ENCODE results near the gene ERC1. TPM values are rescaled to one million over a fixed set of nuclear protein-coding genes. Genes with fewer than 3 reads are reported as not detected.

Gene ERC1
- total RNA-seq, 1 experiment from 2014 or later = 55.1 TPM

- Mint-ChIP-seq H3K36me3 (ENCODE audit: insufficient read depth, unreplicated experiment) (peaks cover under 1% of the 10 kb centered on the region), H3K9me3 (ENCODE audit: unreplicated experiment) (no peaks in the 10 kb centered on the region), H3K4me3 (ENCODE audit: unreplicated experiment) (no peak overlapping the region), H3K4me1 (ENCODE audit: insufficient read depth, unreplicated experiment) (peaks cover 9% of the 10 kb centered on the region), H3K27ac (ENCODE audit: low read depth, unreplicated experiment) (no peak overlapping the region), H3K27me3 (ENCODE audit: insufficient read depth, unreplicated experiment) (no peaks in the 10 kb centered on the region)
- CTCF ChIA-PET = no interaction called here
- POLR2A ChIA-PET = interaction anchor here (0.6 kb wide), 2 partner anchors 149 to 283 kb away, joined by 3 read pairs; no protein-coding TSS in a partner anchor
- DNase-seq (ENCODE audit: unreplicated experiment) = no peak
- TF ChIP-seq, protein P1, sequence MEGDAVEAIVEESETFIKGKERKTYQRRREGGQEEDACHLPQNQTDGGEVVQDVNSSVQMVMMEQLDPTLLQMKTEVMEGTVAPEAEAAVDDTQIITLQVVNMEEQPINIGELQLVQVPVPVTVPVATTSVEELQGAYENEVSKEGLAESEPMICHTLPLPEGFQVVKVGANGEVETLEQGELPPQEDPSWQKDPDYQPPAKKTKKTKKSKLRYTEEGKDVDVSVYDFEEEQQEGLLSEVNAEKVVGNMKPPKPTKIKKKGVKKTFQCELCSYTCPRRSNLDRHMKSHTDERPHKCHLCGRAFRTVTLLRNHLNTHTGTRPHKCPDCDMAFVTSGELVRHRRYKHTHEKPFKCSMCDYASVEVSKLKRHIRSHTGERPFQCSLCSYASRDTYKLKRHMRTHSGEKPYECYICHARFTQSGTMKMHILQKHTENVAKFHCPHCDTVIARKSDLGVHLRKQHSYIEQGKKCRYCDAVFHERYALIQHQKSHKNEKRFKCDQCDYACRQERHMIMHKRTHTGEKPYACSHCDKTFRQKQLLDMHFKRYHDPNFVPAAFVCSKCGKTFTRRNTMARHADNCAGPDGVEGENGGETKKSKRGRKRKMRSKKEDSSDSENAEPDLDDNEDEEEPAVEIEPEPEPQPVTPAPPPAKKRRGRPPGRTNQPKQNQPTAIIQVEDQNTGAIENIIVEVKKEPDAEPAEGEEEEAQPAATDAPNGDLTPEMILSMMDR (IDR thresholded peaks at IDR 0.05; ENCODE audit: unreplicated experiment) = no peak
- intact Hi-C loops (cut with micrococcal nuclease) = no loop called here
- BruUV-seq (replicated peaks) = no TSS peak
These were observed 462.8 kb downstream of the ERC1 start for GRCh38 chr12:1453810-1454209.

DNA sequence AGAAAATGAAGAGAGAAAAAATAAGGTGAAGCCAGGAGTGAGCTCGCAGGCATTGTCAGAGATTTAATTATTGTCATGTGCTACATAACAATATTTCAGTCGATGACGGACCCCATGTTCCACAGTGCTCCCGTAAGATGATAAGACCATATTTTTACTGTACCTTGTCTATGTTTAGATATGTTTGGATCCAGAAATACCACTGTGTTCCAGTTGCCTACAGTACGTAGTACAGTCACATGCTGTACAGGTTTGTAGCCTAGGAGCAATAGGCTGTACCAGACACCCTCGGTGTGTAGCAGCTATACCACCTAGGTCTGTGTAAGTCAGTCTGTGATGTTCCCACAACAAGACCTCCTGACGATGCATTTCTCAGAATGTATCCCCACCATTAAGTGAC lies 465.9 kb downstream of the ERC1 start:
- Mint-ChIP-seq H3K27ac (ENCODE audit: low read depth, unreplicated experiment) (peak overlapping the region; percentile 22), H3K27me3 (ENCODE audit: insufficient read depth, unreplicated experiment) (no peaks in the 10 kb centered on the region), H3K4me1 (ENCODE audit: insufficient read depth, unreplicated experiment) (peaks cover 9% of the 10 kb centered on the region), H3K36me3 (ENCODE audit: insufficient read depth, unreplicated experiment) (no peaks in the 10 kb centered on the region), H3K4me3 (ENCODE audit: unreplicated experiment) (no peak overlapping the region), H3K9me3 (ENCODE audit: unreplicated experiment) (no peaks in the 10 kb centered on the region)
- CTCF ChIA-PET = interaction anchor here (1.0 kb wide), 1 partner anchor 339 kb away, joined by 3 read pairs; no protein-coding TSS in a partner anchor
- POLR2A ChIA-PET = interaction anchor here (0.9 kb wide), 1 partner anchor 85 kb away, joined by 3 read pairs; no protein-coding TSS in a partner anchor
- DNase-seq (ENCODE audit: unreplicated experiment) = no peak
- TF ChIP-seq, protein P1 (IDR thresholded peaks at IDR 0.05; ENCODE audit: unreplicated experiment) = no peak
- intact Hi-C loops (cut with micrococcal nuclease) = no loop called here
- no TSS peak for BruUV-seq (replicated peaks)

- ChIA-PET CTCF (interaction anchor here (0.5 to 0.7 kb wide), 2 partner anchors 108 to 333 kb away, joined by 3 to 4 read pairs; no protein-coding TSS in a partner anchor), POLR2A (no interaction called here)
- H3K9me3 Mint-ChIP-seq (ENCODE audit: unreplicated experiment) = no peaks in the 10 kb centered on the region
- TF ChIP-seq, protein P1 (IDR thresholded peaks at IDR 0.05; ENCODE audit: unreplicated experiment) = no peak
- intact Hi-C loops (cut with micrococcal nuclease) = no loop called here
- no peak overlapping the region for H3K27ac Mint-ChIP-seq (ENCODE audit: low read depth, unreplicated experiment)
- no peaks in the 10 kb centered on the region for H3K27me3 Mint-ChIP-seq (ENCODE audit: insufficient read depth, unreplicated experiment)
- peaks cover 9% of the 10 kb centered on the region for H3K4me1 Mint-ChIP-seq (ENCODE audit: insufficient read depth, unreplicated experiment)
- peak; percentile 16 for DNase-seq (ENCODE audit: unreplicated experiment)
- BruUV-seq (replicated peaks) = no TSS peak
- no peak overlapping the region for H3K4me3 Mint-ChIP-seq (ENCODE audit: unreplicated experiment)
- H3K36me3 Mint-ChIP-seq (ENCODE audit: insufficient read depth, unreplicated experiment) = no peaks in the 10 kb centered on the region
These were observed 466.9 kb downstream of the ERC1 start for GRCh38 chr12:1457901-1458300.

DNA sequence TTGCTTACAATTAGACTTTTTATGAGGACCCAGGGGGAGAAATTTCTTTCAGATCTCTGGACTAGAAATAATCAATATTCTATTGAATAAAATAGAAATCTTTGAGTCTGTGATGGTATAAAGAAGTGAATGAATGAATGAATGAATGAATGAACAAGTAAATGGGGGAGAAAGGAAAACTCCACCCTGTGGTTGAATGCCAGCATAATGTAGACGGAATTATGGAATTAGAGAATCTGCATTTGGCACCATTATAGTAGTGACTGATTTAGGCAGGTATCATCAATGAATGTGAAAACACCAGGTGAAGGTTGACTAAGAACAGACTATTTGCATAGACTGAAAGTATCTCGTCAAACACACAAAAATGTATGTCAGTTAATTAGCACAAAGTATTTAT lies 468.3 kb downstream of the ERC1 start:
- intact Hi-C loops (cut with micrococcal nuclease) = no loop called here
- CTCF ChIA-PET = no interaction called here
- no TSS peak for BruUV-seq (replicated peaks)
- Mint-ChIP-seq H3K27ac (ENCODE audit: low read depth, unreplicated experiment) (no peak overlapping the region), H3K4me3 (ENCODE audit: unreplicated experiment) (no peak overlapping the region), H3K36me3 (ENCODE audit: insufficient read depth, unreplicated experiment) (no peaks in the 10 kb centered on the region), H3K4me1 (ENCODE audit: insufficient read depth, unreplicated experiment) (peaks cover 22% of the 10 kb centered on the region), H3K27me3 (ENCODE audit: insufficient read depth, unreplicated experiment) (no peaks in the 10 kb centered on the region), H3K9me3 (ENCODE audit: unreplicated experiment) (no peaks in the 10 kb centered on the region)
- POLR2A ChIA-PET = no interaction called here
- TF ChIP-seq, protein P1 (IDR thresholded peaks at IDR 0.05; ENCODE audit: unreplicated experiment) = no peak
- no peak for DNase-seq (ENCODE audit: unreplicated experiment)
